ENCODE results near the gene ZNF331.
"Not testable (repeated sequence)": the region's sequence is repeated elsewhere in the genome, so short reads cannot be mapped to it uniquely, and the experiment has no call there.

Gene ZNF331

GRCh38 chr19:53537521-53538377, at the start of gene ZNF331:
TSS of gene ZNF331 (plus strand) at chr19:53538145. CDS start at chr19:53569377, 31,232 bp downstream.
- peak; percentile 74 for DNase-seq

GRCh38 chr19:53492153-53492552, 45.8 kb upstream of the ZNF331 start:
- no peak for DNase-seq

- DNase-seq, result not testable (repeated sequence)
Observed at GRCh38 chr19:53497311-53498023, 40.5 kb upstream of the ZNF331 start.

GRCh38 chr19:53498024-53498395, 39.9 kb upstream of the ZNF331 start:
- DNase-seq, result not testable (repeated sequence)

- not testable (repeated sequence) for DNase-seq
Observed at GRCh38 chr19:53503151-53503550, 34.8 kb upstream of the ZNF331 start.

GRCh38 chr19:53503671-53504364, 34.1 kb upstream of the ZNF331 start:
- not testable (repeated sequence) for DNase-seq

- DNase-seq, result not testable (repeated sequence)
Observed at GRCh38 chr19:53504365-53504703, 33.6 kb upstream of the ZNF331 start.

GRCh38 chr19:53504885-53505284, 33.1 kb upstream of the ZNF331 start:
- DNase-seq, result no peak

GRCh38 chr19:53506728-53507127, 31.2 kb upstream of the ZNF331 start:
- DNase-seq, result no peak

- DNase-seq, result no peak
Observed at GRCh38 chr19:53507523-53508442, 30.2 kb upstream of the ZNF331 start.

GRCh38 chr19:53509443-53509842, 28.5 kb upstream of the ZNF331 start:
- no peak for DNase-seq

GRCh38 chr19:53509845-53510244, 28.1 kb upstream of the ZNF331 start:
- no peak for DNase-seq

- DNase-seq, result no peak
Observed at GRCh38 chr19:53511357-53511756, 26.6 kb upstream of the ZNF331 start.

- DNase-seq, result peak; percentile 60
Observed at GRCh38 chr19:53511933-53512374, 26.0 kb upstream of the ZNF331 start.

- not testable (repeated sequence) for DNase-seq
Observed at GRCh38 chr19:53515047-53515446, 22.9 kb upstream of the ZNF331 start.

- DNase-seq, result peak; percentile 63
Observed at GRCh38 chr19:53517114-53517741, 20.7 kb upstream of the ZNF331 start.

GRCh38 chr19:53518121-53518520, 19.8 kb upstream of the ZNF331 start:
- DNase-seq, result no peak

- peak; percentile 9 for DNase-seq
Observed at GRCh38 chr19:53518716-53519115, 19.2 kb upstream of the ZNF331 start.

GRCh38 chr19:53519446-53519845, 18.5 kb upstream of the ZNF331 start:
- DNase-seq, result no peak

GRCh38 chr19:53520163-53520546, 17.8 kb upstream of the ZNF331 start:
- DNase-seq, result no peak

- peak; percentile 99 for DNase-seq
Observed at GRCh38 chr19:53520547-53521372, 17.2 kb upstream of the ZNF331 start.

All from hematopoietic multipotent progenitor cell treated with erythropoietin and hydrocortisone succinate and interleukin-3 and kit ligand, for 8 days (in vitro differentiated cells).